Smooth muscle cell (in vitro differentiated cells): ENCODE data around the gene ANKRD60. TPM values are rescaled to one million over a fixed set of nuclear protein-coding genes. Genes with fewer than 3 reads are reported as not detected.

Source experiments
- DNase-seq: peaks from one replicate; lab custom pipeline; 2025; ENCODE audit not compliant: unreplicated experiment; lab: John Stamatoyannopoulos, UW
- H2AFZ ChIP-seq: fragments of 200-600 bp; sonication (generic); 2 replicates; pipeline ENCODE4 v1.6.0; 2016; ENCODE audit warnings: antibody characterized with exemption, low read depth, mild to moderate bottlenecking
- H3F3A ChIP-seq: fragments of 200-600 bp; sonication (generic); 2 replicates; pipeline ENCODE4 v1.6.0; 2017; ENCODE audit warnings: antibody characterized with exemption, low read depth
- H3K27ac ChIP-seq: fragments of 200-600 bp; sonication (generic); 2 replicates; pipeline ENCODE4 v1.5.1; 2016; ENCODE audit warnings: low read depth, mild to moderate bottlenecking
- H3K27me3 ChIP-seq: fragments of 200-600 bp; sonication (generic); 2 replicates; pipeline ENCODE4 v1.6.1; 2016; ENCODE audit warnings: low read depth, mild to moderate bottlenecking
- H3K36me3 ChIP-seq: fragments of 200-600 bp; sonication (generic); 2 replicates; pipeline ENCODE4 v1.5.1; 2016; ENCODE audit warnings: low read depth
- H3K4me1 ChIP-seq: fragments of 200-600 bp; sonication (generic); 2 replicates; pipeline ENCODE4 v1.5.1; 2016; ENCODE audit warnings: low read depth
- H3K4me2 ChIP-seq: fragments of 200-600 bp; sonication (generic); 2 replicates; pipeline ENCODE4 v1.6.0; 2016; ENCODE audit warnings: mild to moderate bottlenecking
- H3K4me3 ChIP-seq: fragments of 200-600 bp; sonication (generic); 2 replicates; pipeline ENCODE4 v1.5.1; 2016; ENCODE audit warnings: mild to moderate bottlenecking
- H3K79me2 ChIP-seq: fragments of 200-600 bp; sonication (generic); 2 replicates; pipeline ENCODE4 v1.6.0; 2016; ENCODE audit warnings: low read depth, mild to moderate bottlenecking
- H3K9ac ChIP-seq: fragments of 200-600 bp; sonication (generic); 2 replicates; pipeline ENCODE4 v1.6.0; 2016; ENCODE audit warnings: low read depth
- H3K9me3 ChIP-seq: fragments of 200-600 bp; sonication (generic); replicated peaks from 2 replicates; pipeline ENCODE4 v1.5.1; 2016; ENCODE audit warnings: low read depth
- H4K20me1 ChIP-seq: fragments of 200-600 bp; sonication (generic); 2 replicates; pipeline ENCODE4 v1.6.0; 2016; ENCODE audit warnings: low read depth
- CTCF ChIP-seq: fragments of 200-600 bp; sonication (generic); IDR thresholded peaks from 2 replicates; pipeline ENCODE4 v1.5.1; 2017; ENCODE audit warnings: borderline replicate concordance, mild to moderate bottlenecking, antibody characterized with exemption; ENCODE audit not compliant: insufficient read depth, poor library complexity, severe bottlenecking
- WGBS: methylation state at CpG from one replicate; pipeline ENCODE4 v1.1.7; 2016; ENCODE audit warnings: low lambda C conversion rate; 5-methylcytosine and 5-hydroxymethylcytosine counted together
- polyA plus RNA-seq: library from polyadenylated mRNA; unstranded; fragments of >200 nt; fragmentation: Nextera tagmentation; extraction: Ambion mirVana; gene quantifications from 2 replicates; pipeline ENCODE4 v1.2.1, GENCODE V29; 2016
- total RNA-seq: library from RNA; depleted of rRNA; stranded (reverse); fragments of >200 nt; gene quantifications from 2 replicates; pipeline ENCODE4 v1.2.3, GENCODE V29; 2014

The ANKRD60 gene
- total and polyA plus RNA-seq, 2 experiments from 2014 or later, result not detected

DNA sequence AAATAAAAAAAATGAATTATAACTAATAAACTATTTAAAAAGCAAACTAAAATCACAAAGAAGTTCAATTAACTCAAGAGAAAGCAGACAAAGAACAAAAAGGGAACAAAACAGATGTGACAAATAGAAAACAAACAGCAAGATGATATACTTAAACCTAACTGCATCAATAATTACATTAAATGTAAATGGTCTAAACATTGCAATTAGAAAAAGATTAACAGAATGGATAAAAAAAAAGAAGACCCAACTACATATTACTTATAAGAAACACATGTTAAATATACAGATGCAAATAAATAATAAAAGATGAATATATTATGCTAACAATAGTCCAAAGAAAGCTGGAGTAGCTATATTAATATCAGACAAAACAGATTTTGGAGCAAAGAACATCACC, 45.9 kb upstream of the ANKRD60 start:
- H3K79me2 ChIP-seq, result peaks cover 19% of the 10 kb centered on the region

DNA sequence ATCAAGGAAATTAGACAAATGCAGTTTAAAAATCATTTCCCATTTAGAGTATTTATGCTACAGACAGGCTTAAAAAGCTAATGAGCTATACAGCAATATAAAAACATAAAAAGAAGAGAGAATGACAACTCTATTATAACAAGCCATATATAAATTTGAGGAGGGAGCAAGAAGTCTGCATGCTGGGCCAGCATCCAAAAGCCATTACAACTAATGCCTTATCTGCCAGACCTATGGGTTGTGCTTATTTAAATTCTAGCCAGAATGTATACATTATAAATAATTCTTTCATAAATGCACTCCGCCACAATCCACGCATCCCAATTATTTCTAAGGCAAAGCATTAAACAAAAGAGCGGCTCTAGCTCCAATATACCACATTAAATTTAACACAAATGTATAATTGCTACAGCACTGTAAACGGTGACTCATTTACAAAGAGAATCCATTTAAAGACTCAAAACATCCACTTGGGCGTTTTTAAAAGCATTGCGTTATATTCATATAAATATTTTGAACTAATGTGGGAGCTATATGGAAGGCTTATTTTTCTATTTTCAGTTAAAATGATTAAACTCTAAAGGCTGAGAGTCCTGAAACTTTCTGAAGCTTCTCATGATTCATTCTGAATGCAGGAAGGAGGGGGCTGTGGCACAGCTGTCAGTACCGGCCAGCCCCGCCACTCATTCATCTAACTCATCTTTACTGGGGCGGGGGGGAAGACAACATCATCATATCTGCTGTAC, 43.3 kb upstream of the ANKRD60 start:
- H3K9me3 ChIP-seq, result no peaks in the 10 kb centered on the region
- no peaks in the 10 kb centered on the region for H3F3A ChIP-seq
- no peak overlapping the region for H3K9ac ChIP-seq
- peak overlapping the region; percentile 1 for H3K27ac ChIP-seq
- 71% methylated on average over 9 of the region's 9 CpGs for WGBS
- H2AFZ ChIP-seq, result no peak overlapping the region
- H3K79me2 ChIP-seq, result peaks cover 11% of the 10 kb centered on the region
- no peak for DNase-seq
- H3K27me3 ChIP-seq, result no peaks in the 10 kb centered on the region
- peaks cover under 1% of the 10 kb centered on the region for H4K20me1 ChIP-seq
- peak overlapping the region; percentile 11 for H3K4me2 ChIP-seq
- H3K36me3 ChIP-seq, result peaks cover 4% of the 10 kb centered on the region
- H3K4me1 ChIP-seq, result no peaks in the 10 kb centered on the region
- H3K4me3 ChIP-seq, result no peak overlapping the region
- TF ChIP-seq CTCF, result no peak

More for the DNA sequence above, 45.9 kb upstream of the ANKRD60 start:
- no peak overlapping the region for H3K27ac ChIP-seq
- no peaks in the 10 kb centered on the region for H3K4me1 ChIP-seq
- H3K27me3 ChIP-seq, result no peaks in the 10 kb centered on the region
- no peak for DNase-seq
- peaks cover 4% of the 10 kb centered on the region for H3K36me3 ChIP-seq
- H3K9me3 ChIP-seq, result no peaks in the 10 kb centered on the region
- no peak for TF ChIP-seq CTCF
- no peaks in the 10 kb centered on the region for H3F3A ChIP-seq
- no peak overlapping the region for H3K4me3 ChIP-seq
- H2AFZ ChIP-seq, result no peak overlapping the region
- no peak overlapping the region for H3K4me2 ChIP-seq
- no peak overlapping the region for H3K9ac ChIP-seq
- H4K20me1 ChIP-seq, result peaks cover 21% of the 10 kb centered on the region

GRCh38 chr20:58268936-58269619, 40.6 kb upstream of the ANKRD60 start:
- Histone ChIP-seq H3K27ac (no peak overlapping the region), H4K20me1 (no peaks in the 10 kb centered on the region), H3K79me2 (no peaks in the 10 kb centered on the region), H3K4me3 (no peak overlapping the region), H3F3A (no peaks in the 10 kb centered on the region), H3K36me3 (peaks cover 4% of the 10 kb centered on the region), H3K27me3 (no peaks in the 10 kb centered on the region), H3K9ac (no peak overlapping the region), H3K9me3 (no peaks in the 10 kb centered on the region), H2AFZ (no peak overlapping the region), H3K4me1 (no peaks in the 10 kb centered on the region), H3K4me2 (no peak overlapping the region)
- no peak for TF ChIP-seq CTCF
- no peak for DNase-seq
- WGBS, result 91% methylated on average over 13 of the region's 13 CpGs
